HEK293 (cell line): ENCODE data around the gene GPR37.
A peak's percentile ranks its signal among the peaks of the same experiment; 100 is the strongest.

Experiments
- CTCF ChIA-PET: fragments of 350-600 bp; formaldehyde crosslinking; extraction: SDS; loops from one replicate; lab custom pipeline; 2021; ENCODE audit warnings: antibody characterized with exemption; lab: Yijun Ruan, JAX
- POLR2A ChIA-PET: fragments of 300-600 bp; formaldehyde crosslinking; extraction: SDS; loops from one replicate; lab custom pipeline; 2020; ENCODE audit warnings: antibody characterized with exemption, inconsistent platforms; lab: Yijun Ruan, JAX
- H3K27ac ChIP-seq: fragments of 200-500 bp; sonication (Bioruptor generic); 2 replicates; pipeline ENCODE4 v1.5.1; 2014; ENCODE audit warnings: low read depth, low read length, control low read depth, inconsistent platforms; ENCODE audit errors: extremely low read depth
- H3K36me3 ChIP-seq, 2 experiments: fragments of 200-500 bp in 1 of 2; sonication (Bioruptor generic) in 1 of 2; 1 replicate in 1 of 2; 2 replicates in 1 of 2; pipeline ENCODE4 v1.5.1; 2014 to 2017; ENCODE audit warnings: inconsistent platforms in 2 of 2, low read length in 2 of 2; ENCODE audit not compliant: control insufficient read depth in 2 of 2, insufficient read depth in 1 of 2
- H3K4me1 ChIP-seq: fragments of 200-500 bp; sonication (Bioruptor generic); 2 replicates; pipeline ENCODE4 v1.5.1; 2014; ENCODE audit warnings: mild to moderate bottlenecking, low read length, inconsistent platforms; ENCODE audit not compliant: control insufficient read depth, insufficient read depth
- H3K4me3 ChIP-seq: 2 replicates; pipeline ENCODE4 v1.5.1; 2011; ENCODE audit warnings: low read depth, mild to moderate bottlenecking, control low read depth, low read length, moderate library complexity
- H3K9me3 ChIP-seq: fragments of 200-500 bp; sonication (Bioruptor generic); 2 replicates; pipeline ENCODE4 v1.5.1; 2014; ENCODE audit warnings: low read depth, low read length, inconsistent platforms; ENCODE audit not compliant: control insufficient read depth, insufficient read depth
- FEZF1 ChIP-seq: fragments of 450-650 bp; formaldehyde crosslinking; IDR thresholded peaks from 2 replicates; pipeline ENCODE4 v1.5.1; 2016; ENCODE audit warnings: missing biosample characterization, missing genetic modification characterization
- OSR2 ChIP-seq: fragments of 450-650 bp; formaldehyde crosslinking; IDR thresholded peaks from 2 replicates; pipeline ENCODE4 v1.5.1; 2016; ENCODE audit warnings: missing biosample characterization, missing genetic modification characterization
- PRDM10 ChIP-seq: fragments of 450-650 bp; formaldehyde crosslinking; IDR thresholded peaks from 2 replicates; pipeline ENCODE4 v1.5.1; 2016; ENCODE audit warnings: missing biosample characterization, missing genetic modification characterization
- ZBTB11 ChIP-seq: fragments of 450-650 bp; formaldehyde crosslinking; conservative IDR thresholded peaks from 2 replicates; pipeline ENCODE4 v1.5.1; 2016; ENCODE audit warnings: low read depth, missing biosample characterization, missing genetic modification characterization
- ZNF19 ChIP-seq: fragments of 450-650 bp; formaldehyde crosslinking; IDR thresholded peaks from 2 replicates; pipeline ENCODE4; 2016; ENCODE audit warnings: missing biosample characterization, missing genetic modification characterization, low read depth
- ZNF324 ChIP-seq: fragments of 450-650 bp; formaldehyde crosslinking; IDR thresholded peaks from 2 replicates; pipeline ENCODE4 v1.5.1; 2016; ENCODE audit warnings: missing biosample characterization, missing genetic modification characterization
- ZNF37A ChIP-seq: fragments of 450-650 bp; IDR thresholded peaks from 2 replicates; pipeline ENCODE4 v1.5.1; 2018; ENCODE audit warnings: missing biosample characterization, missing genetic modification characterization
- ZNF692 ChIP-seq: fragments of 450-650 bp; formaldehyde crosslinking; IDR thresholded peaks from 2 replicates; pipeline ENCODE4 v1.5.1; 2016; ENCODE audit warnings: missing biosample characterization, missing genetic modification characterization
- ZNF776 ChIP-seq: fragments of 450-650 bp; formaldehyde crosslinking; IDR thresholded peaks from 2 replicates; pipeline ENCODE4 v1.5.0; 2017; ENCODE audit warnings: missing biosample characterization, missing genetic modification characterization, borderline replicate concordance
- TF ChIP-seq, protein P1 (sequence below): fragments of 450-650 bp; formaldehyde crosslinking; IDR thresholded peaks from 2 replicates; pipeline ENCODE4 v1.5.1; 2016; ENCODE audit warnings: missing biosample characterization, missing genetic modification characterization
- TF ChIP-seq, protein P2 (sequence below): fragments of 450-650 bp; formaldehyde crosslinking; IDR thresholded peaks from 2 replicates; pipeline ENCODE4 v1.5.1; 2016; ENCODE audit warnings: missing biosample characterization, missing genetic modification characterization

The GPR37 gene

GRCh38 chr7:124758327-124758726 lies 7.3 kb downstream of the GPR37 start (continued):
- TF ChIP-seq, protein P1, sequence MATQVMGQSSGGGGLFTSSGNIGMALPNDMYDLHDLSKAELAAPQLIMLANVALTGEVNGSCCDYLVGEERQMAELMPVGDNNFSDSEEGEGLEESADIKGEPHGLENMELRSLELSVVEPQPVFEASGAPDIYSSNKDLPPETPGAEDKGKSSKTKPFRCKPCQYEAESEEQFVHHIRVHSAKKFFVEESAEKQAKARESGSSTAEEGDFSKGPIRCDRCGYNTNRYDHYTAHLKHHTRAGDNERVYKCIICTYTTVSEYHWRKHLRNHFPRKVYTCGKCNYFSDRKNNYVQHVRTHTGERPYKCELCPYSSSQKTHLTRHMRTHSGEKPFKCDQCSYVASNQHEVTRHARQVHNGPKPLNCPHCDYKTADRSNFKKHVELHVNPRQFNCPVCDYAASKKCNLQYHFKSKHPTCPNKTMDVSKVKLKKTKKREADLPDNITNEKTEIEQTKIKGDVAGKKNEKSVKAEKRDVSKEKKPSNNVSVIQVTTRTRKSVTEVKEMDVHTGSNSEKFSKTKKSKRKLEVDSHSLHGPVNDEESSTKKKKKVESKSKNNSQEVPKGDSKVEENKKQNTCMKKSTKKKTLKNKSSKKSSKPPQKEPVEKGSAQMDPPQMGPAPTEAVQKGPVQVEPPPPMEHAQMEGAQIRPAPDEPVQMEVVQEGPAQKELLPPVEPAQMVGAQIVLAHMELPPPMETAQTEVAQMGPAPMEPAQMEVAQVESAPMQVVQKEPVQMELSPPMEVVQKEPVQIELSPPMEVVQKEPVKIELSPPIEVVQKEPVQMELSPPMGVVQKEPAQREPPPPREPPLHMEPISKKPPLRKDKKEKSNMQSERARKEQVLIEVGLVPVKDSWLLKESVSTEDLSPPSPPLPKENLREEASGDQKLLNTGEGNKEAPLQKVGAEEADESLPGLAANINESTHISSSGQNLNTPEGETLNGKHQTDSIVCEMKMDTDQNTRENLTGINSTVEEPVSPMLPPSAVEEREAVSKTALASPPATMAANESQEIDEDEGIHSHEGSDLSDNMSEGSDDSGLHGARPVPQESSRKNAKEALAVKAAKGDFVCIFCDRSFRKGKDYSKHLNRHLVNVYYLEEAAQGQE (tag by site-specific recombination): no peak
- TF ChIP-seq, protein P2, sequence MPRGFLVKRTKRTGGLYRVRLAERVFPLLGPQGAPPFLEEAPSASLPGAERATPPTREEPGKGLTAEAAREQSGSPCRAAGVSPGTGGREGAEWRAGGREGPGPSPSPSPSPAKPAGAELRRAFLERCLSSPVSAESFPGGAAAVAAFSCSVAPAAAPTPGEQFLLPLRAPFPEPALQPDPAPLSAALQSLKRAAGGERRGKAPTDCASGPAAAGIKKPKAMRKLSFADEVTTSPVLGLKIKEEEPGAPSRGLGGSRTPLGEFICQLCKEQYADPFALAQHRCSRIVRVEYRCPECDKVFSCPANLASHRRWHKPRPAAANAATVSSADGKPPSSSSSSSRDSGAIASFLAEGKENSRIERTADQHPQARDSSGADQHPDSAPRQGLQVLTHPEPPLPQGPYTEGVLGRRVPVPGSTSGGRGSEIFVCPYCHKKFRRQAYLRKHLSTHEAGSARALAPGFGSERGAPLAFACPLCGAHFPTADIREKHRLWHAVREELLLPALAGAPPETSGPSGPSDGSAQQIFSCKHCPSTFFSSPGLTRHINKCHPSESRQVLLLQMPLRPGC: no peak

DNA sequence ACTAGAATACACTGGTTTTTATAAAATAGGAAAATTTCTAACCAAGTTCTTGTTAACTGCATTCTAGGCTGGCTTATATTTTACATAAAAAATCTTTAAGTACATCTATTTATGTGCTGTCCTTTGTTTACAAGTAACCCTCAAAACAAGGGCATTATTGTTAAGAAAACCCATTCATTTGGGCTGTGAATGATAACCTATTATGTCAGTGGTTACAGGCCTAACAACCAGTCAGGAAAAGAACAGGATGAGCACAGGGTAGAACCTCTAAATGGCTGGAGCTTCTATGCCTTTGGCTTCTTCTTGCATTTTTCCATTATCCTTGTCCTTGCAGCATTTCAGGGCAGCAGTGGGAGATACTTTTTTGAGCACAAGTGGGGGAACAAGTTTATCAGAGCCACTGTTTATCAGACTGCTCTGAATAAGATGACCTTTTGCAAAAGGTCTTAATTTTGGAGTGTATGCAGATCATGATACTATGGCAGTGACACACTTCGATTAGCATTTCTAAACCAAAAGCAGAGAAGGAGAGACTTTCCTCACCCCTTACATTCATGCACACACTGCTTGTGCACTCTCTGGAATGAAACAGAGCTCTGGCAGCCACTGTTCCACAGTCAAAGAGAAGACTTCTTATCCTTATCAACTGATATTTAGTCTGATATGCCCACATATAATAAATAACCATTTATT lies 10.9 kb downstream of the GPR37 start:
- no peak overlapping the region for H3K27ac ChIP-seq
- TF ChIP-seq PRDM10 (tag by site-specific recombination): peak; percentile 77
- TF ChIP-seq ZBTB11 (tag by site-specific recombination): no peak
- TF ChIP-seq OSR2 (tag by site-specific recombination): no peak
- no peak for TF ChIP-seq ZNF19 (tag by site-specific recombination)
- no peaks in the 10 kb centered on the region for H3K36me3 ChIP-seq
- CTCF ChIA-PET: interaction anchor here (0.5 kb wide), 1 partner anchor 264 kb away, joined by 4 read pairs; no protein-coding TSS in a partner anchor
- POLR2A ChIA-PET: no interaction called here
- H3K4me1 ChIP-seq: no peaks in the 10 kb centered on the region
- no peak overlapping the region for H3K4me3 ChIP-seq
- no peaks in the 10 kb centered on the region for H3K9me3 ChIP-seq

DNA sequence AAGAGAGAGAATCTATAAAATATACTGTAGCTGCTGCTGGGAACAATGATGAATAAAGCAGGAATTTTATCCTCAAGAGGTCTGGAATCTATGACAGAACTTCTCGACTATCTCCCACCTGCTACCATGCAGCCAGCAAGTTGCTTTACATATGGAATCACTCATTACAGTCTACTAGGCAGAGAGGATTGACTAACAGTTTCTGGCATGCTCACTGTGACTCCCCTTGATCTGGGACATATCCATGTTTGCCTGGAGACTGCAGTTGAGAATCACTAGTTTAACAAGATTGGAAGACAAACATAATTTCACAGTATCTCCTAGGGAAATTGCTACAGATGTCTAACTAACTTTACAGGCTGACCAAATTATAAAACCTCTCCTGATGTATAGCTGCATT lies 13.3 kb downstream of the GPR37 start:
- no peaks in the 10 kb centered on the region for H3K36me3 ChIP-seq
- H3K9me3 ChIP-seq: no peaks in the 10 kb centered on the region
- ChIA-PET CTCF (no interaction called here), POLR2A (interaction anchor here (0.9 kb wide), 1 partner anchor 38 kb away, joined by 3 read pairs; no protein-coding TSS in a partner anchor)
- no peaks in the 10 kb centered on the region for H3K4me1 ChIP-seq
- no peak overlapping the region for H3K27ac ChIP-seq
- H3K4me3 ChIP-seq: no peak overlapping the region
- no peak for TF ChIP-seq FEZF1 (tag by site-specific recombination)
- no peak for TF ChIP-seq ZNF692 (tag by site-specific recombination)
- no peak for TF ChIP-seq ZNF37A (tag by site-specific recombination)
- no peak for TF ChIP-seq ZNF324 (tag by site-specific recombination)
- no peak for TF ChIP-seq ZNF776 (tag by site-specific recombination)
